GM18520 (cell line): ENCODE data around the gene CCDC15.

Experiments
- ATAC-seq: cut with Tn5 transposase; IDR thresholded peaks from one replicate; pipeline ENCODE4 v1.9.1; 2021; ENCODE audit not compliant: unreplicated experiment

Gene CCDC15, protein sequence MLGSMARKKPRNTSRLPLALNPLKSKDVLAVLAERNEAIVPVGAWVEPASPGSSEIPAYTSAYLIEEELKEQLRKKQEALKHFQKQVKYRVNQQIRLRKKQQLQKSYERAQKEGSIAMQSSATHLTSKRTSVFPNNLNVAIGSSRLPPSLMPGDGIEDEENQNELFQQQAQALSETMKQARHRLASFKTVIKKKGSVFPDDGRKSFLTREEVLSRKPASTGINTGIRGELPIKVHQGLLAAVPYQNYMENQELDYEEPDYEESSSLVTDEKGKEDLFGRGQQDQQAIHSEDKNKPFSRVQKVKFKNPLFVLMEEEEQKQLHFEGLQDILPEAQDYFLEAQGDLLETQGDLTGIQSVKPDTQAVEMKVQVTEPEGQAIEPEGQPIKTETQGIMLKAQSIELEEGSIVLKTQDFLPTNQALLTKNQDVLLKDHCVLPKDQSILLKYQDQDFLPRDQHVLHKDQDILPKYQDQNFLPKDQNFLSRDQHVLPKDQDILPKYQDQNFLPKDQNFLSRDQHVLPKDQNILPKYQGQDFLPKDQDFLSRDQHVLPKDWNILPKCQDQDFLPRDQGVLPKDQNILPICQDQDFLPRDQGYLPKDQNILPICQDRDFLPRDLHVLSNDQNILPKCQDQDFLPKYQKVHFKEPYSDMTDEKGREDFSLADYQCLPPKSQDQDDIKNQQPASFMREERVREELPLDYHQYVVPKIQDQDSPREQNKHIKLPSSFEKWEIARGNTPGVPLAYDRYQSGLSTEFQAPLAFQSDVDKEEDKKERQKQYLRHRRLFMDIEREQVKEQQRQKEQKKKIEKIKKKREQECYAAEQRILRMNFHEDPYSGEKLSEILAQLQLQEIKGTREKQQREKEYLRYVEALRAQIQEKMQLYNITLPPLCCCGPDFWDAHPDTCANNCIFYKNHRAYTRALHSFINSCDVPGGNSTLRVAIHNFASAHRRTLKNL

DNA sequence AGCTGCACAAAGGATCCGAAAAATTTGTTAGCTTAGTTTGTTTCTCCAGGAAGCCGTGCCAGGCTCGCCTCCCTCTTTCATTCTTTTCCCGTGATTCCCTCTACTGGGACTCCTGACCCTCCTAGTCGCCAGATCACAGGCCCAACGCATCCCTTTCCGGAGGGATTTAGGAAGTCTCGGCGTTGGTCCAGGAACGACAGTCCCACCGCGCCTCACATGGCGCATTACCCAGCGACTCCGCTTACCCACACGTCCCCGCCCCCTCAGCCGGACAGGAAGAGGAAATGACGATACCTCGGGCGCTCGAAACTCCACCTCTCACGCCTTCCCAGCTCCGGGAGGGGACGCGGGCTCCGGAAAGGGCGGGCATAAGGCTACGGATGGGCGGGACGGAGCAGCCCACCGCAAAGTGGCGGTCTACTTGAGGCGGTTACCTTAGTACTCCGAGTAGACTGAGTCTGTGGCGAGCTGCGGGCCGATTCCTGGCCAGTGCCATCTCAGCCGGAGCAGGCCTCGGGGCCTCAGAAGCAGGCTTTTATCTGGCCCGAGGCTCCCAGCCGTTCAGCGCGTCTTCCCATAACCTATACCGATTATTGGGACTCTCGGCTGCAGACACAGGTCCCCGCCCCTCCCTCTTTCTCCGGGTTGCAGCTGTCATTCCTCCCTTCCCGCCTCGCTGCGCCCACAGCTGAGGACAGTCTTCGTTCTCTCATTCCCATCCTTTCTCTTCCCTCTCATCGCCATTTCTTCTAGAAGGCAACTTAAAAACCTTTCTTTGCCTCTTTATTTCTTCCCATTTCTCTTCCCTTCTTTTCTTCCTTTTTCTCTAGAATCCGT lies at the start of gene CCDC15:
TSS of gene CCDC15 (plus strand) at position 450 of the 837 bp plus-strand sequence. CDS start 531 bp downstream, outside the sequence.
- peak; percentile 91 for ATAC-seq

DNA sequence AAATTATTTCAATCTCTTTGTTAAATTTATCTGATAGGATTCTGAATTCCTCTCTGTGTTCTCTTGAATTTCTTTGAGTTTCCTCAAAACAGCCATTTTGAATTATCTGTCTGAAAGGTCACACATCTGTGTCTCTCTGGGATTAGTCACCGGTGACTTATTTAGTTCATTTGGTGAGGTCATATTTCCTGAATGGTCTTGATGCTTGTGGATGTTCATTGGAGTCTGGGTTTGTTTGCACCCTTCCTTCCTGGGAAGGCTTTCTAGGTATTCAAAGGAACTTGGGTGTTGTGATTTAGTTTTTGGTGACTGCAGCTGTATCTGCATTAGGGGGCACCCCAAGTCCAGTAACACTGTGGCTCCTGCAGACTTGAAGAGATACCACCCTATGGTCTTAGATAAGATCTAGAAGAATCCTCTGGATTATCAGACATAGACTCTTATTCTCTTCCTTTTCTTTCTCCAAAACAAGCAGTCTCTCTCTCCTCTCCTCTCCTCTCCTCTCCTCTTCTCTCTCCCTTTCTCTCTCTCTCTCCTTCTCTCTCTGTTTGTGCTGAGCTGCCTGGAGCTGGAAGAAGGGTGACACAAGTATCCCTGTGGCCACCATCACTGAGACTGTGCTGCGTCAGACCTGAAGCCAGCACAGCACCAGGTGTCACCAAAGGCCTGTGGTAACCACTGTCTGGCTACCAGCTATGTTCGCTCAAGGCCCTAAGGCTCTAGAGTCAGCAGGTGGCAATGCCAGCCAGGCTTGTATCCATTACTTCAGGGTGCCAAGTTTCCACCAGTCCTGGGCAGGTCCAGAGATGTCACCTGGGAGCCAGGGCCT lies 38.2 kb upstream of the CCDC15 start:
- no peak for ATAC-seq

DNA sequence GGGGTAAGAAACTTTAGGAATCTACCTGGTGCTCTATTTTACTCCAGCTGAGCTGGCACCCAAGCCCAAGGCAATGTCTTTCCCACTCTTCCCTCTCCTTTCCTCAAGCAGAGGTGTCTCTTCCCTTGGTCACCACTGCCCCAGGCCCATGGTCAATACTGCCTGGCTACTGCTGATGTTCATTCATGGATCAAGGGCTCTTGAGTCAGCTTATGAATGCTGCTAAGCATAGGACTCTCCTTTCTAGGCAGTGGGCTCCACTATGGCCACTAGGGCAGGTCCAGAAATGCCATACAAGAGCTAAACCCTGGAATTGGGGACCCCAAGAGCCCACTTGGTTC lies 37.7 kb upstream of the CCDC15 start:
- ATAC-seq, result no peak

DNA sequence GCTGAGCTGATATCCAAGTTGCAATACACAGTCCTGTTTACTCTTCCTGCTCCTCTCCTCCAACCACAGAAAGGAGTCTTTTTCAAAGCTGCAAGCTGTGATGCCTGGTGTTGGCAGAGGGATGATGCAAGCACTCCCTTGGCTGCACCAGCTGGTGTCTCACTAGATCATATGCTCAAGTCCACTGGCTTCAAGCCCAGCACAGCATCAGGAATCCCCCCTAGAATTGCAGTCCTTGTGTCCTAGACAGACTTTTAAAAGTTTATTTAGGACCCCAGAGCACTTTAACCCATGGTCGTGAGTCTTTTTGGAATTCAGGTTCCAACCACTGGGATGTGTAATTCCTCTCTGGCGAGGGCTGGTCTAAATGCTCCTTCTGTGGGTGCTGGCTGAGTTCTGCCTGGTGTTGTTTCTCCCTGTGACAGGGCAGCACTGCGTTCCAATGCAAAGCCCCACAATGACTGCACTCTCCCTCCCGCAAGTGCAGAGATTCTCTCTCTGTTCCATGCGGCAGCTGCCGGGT lies 36.8 kb upstream of the CCDC15 start:
- ATAC-seq, result no peak

DNA sequence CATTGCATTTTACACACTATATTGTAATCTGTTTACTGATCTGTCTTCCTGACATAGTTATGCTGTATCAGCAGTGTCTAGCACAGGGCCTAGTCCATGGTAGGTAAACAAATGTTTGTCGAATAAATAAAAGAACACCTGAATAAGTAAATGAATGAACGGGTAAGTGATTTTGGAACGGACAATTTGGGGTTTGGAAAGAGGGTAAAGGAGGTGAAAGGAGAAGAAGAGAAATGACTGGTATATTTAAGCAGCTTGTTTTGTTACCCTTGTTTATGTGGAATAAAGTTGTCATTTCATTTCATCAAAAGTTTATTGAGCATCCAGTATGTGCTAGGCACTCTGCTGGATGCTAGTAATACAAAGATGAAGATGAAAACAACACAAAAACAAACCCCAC lies 35.1 kb upstream of the CCDC15 start, which contains the start of gene HEPN1:
TSS of gene HEPN1 (plus strand) at position 301 of the 400 bp plus-strand sequence.
- no peak for ATAC-seq

DNA sequence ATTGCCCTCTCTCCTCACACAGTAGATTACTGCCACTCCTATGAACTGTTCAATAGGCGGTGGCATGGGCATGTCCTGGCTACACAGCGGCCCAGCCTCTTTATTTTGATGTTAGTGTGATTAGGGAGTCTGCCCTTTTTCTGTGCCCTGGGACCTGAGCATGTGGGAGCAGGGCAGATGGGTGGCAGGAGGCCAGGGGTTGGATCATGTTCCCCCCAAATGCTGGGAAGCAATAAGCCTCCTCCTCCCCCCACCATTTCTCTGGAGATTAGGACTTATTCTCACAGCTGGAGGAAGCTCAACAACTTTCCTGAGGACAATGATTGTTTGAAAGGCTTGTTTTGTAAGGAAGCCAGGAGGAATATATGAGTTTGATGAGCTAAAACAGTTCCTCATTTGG lies 34.1 kb upstream of the CCDC15 start:
- no peak for ATAC-seq

DNA sequence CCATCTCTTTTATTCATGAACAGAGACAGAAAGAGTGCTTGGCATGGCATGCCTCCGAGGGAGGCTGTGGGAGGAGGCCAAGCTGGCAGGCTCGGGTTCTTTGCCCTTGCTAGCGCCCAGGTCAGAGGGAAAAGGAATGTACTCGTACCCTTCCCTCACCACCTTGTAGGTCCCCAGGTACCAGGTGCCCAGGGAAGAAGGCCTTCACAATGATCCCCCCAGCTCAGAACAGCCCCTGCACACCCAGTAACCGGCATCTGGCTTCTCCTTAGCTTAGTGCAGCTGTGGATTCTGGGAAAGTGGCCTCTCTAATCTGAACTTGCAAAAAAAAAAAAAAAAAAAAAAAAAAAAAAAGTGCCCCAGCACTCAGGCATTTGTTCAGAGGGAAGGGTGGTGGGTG lies 33.6 kb upstream of the CCDC15 start:
- no peak for ATAC-seq

DNA sequence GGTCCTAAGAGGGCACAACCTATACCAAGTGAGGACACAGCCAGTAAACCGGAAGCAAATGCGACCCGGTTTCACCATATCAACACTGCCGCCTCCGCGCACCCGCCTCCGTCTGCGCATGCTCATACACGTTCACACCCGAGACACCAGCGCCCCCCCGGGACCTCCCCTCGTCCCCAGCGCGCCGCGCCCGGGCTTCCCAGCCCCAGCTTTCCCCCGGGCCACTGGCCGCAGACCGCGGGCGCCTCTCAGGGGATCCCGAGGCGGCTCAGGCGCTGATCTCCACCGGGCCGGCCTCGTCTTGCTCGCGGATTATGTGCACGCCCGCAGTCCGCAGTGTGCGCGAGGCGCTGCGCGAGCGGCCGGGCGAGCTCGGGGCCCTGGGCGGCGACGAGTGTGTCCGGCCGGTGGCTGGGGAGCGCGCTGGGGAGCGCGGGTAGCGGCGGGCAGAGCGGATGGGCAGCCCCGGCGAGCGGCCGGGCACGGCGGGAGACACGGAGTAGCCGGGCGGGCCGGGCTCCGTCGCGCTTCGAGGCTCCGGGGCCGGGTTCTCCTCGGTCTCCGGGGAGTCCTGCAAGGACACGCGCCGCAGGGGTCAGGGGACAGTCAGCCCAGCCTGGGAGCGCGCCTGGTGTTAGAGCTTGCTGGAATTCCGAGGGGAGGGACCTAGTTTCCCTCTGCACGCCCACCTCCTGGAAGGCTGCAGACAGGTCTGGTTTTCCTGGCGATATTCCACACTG lies 33.0 kb upstream of the CCDC15 start:
- ATAC-seq, result no peak

DNA sequence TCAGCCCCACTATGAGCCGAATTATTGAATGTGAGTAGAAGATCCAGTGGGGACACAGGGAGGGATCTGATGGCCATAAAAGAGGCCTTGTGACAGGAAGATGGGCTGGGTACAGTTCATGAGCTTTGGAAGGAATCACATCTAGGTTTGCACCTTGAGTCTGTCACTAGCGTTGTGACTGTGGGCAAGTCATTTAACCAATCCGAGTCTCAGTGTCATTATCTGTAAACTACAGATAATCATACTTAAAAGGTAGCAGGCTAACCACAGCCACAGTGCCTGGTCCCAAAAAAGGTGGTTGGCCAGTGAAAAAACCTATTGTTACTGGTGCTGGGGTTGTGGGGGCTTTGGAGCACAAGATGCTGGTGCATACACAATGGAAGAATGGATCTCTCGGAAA lies 31.2 kb upstream of the CCDC15 start:
- ATAC-seq, result no peak

DNA sequence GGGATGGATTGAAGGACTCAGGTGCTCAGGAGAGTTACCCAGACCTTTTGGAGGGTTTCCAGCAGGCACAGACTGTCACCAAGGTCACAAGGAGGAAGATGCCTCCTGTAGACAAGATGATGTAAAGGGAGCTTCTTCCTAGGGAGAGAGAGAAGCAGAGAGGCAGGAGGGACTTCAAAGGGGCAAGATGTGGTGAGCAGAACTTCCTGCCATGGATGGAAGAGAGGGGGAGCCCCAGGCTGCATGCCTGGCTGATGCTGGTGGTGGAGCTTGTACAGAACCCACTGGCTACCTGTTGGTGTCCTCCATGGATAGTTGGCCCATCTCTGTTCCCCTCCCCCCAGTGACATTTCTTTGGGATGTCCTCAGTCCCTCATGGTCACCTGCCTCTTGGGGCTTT lies 30.7 kb upstream of the CCDC15 start:
- ATAC-seq, result no peak

DNA sequence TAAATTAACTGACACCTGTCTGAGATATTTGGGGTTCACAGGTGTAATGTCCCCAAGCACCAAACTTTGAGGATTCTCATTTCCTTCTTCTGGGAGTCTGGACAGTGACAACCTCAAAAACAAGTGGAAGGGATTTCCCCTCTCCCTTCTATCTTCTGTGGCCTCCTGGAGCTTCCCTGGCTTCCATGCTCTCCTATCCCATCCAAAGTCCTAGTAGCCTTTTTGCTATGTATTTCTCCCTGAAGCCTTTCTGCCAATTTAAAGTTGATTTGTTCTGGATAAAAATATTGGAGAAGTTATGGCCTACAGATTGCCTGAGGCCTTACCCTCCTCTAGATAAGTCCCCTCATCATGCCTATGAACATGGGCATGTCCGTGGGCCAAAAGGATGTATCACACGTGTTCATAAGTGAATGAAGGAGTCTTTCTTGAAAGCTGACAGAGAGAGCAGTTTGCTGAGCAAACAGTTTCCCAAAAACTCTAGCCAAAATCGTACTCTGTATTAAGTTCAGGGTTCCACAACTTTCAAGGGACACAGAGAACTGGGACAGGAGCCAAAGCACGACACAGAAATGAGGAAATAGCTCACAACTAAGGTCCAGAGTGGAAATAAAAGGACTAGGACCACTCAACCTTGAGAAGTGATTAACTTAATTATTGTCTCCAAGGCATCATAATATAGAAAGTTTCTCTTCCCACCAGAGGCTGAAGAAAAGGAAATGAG lies 24.9 kb upstream of the CCDC15 start:
- ATAC-seq, result no peak

DNA sequence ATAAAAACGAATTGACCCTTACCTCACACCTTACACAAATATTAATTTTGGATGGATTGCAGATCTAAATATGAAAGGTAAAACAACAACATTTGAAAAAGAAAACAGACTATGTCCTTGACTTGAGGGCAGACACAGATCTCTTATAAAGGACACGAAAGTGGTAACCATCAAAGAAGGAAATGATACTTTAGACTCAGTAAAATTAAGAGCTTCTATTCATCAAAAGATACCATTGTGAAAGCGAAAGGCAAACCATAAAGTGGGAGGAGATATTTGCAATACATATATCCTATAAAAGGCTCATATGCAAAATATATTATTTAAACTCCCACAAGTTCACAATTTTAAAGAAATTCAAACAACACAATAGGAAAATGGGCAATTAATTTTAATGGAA lies 23.2 kb upstream of the CCDC15 start:
- no peak for ATAC-seq

DNA sequence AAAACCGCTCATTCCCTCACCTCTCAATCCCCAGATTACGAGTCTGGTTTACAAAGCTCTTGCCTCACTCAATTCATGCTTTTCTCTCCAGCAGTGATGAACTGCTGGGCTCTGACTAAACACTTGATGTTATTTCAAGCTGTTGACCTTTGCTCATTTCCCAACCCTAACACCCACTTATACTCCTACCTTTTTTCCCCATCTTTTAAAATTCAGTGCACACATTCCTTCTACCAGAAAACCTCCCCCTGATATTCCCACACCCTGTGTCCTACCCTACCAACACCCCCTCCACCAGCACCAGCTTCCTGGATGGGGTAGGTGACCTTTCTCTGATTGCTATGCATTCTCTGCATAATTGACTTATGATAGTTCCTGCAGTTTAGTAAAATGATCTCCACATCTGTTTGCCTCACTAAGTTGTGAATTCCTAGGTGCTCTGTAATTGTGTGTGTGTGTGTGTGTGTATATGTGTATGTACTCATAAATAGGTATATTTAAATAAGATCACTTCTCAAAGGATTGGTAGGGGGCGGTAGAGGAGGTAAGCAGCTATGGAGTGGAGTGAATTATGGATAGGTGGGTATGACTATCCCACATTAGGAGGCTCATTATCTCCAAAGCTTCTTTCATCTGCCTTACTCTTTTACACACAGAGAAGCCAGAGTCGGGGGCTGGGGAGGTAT lies 19.0 kb upstream of the CCDC15 start:
- no peak for ATAC-seq

DNA sequence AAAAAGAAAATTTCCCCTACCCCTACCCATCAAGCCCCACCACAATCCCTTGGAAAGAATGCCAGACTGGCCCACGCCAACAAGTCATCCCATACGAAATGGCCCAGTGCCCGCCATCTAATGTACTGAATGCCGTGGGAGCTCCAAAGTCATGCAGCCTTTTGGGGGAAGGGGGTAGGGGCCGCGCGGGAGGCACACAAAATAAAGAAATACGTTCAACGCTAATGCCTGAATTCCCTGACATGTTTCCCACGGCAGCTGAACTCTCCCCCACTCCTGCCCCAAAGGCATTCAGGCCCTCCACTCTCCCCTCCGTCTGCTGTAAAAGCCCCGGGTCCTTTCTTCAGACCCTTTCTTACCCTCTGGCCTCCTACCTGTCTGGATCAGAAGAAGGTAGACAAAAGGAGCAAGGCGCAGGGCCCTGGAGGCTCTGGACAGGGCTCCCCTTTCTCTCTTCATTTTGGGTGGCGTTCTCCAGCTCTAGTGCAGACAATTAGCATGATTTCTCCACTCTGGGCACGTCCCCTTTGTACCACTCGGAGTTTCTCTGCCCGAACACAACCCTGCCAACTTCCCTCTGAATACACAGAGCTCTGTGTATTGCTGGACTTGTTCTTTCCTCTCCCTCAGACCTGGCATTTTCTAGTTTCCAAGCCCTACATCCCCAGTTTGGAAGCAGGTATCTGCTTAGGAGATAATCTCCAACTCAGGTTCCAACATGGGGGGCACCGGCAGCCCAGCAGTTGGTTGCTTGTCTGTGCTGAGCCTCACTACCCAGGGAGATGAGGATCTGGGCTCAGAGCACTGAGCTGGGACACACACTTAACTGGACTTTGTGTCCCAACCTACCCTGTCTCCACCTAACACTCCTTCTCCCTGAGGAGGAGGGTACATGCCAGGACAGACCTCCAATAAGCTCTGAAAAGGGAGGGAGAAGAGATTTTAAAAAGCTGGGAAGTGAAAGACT lies 18.2 kb upstream of the CCDC15 start, which contains the start of gene HEPACAM:
TSS of gene HEPACAM (minus strand) at position 500 of the 967 bp plus-strand sequence. CDS start at position 459, 41 bp downstream.
- ATAC-seq, result no peak

DNA sequence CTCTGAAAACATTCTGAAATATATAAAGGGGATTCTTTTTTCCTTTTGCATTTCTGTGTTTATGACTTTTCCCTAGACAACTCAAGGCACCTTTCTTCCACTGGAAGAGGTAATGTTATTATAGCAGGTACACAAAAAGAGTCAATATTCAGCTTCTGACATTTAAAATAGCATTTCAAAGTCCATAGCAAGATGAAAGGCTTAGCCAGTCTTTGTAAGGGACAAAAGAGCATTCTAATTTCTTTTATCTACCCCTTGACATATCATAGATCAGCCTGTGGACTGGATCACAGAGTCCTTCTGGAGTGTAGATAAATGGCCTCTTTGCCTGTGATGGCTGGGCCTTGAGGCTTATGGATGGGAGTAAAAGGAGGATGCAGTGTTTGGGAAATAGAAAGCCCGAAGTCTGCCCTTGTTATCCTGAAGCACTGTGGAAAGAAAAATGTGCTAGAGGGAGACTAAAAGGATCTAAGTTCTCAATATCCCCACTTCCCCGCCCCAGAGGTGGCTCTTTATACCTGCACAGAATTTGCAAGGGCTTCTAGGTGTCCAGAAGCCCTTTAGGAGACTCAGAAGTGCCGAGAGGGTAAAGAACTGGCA lies 16.6 kb upstream of the CCDC15 start:
- ATAC-seq, result no peak

DNA sequence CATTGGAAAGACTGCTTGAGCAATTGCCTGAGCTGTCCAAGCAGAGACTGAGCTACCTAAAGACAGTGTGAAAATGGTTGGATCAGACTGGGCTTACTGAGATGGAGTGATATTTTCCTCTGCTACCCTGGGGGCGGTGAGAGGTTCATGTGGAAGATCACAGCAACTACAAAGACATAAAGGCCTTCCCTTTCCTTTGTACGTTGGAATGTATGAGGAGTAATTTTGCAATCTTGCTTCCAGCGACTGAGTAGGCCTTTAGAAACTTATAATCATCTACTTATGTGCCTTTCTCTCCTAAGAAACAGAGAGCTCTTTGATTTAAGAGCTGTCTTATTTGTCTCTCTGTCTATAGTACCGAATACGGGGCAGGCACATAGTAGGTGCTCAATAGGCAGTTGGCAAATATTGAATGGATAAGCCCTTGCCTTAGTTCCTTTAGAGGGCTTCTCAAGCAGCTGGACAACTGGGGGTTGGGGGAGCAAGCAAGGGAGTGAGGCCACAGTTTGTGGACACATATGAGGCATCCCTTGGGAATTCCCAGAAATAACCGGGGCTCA lies 15.7 kb upstream of the CCDC15 start:
- no peak for ATAC-seq
